Measurements from ENCODE around the gene DKK3. TPM values are rescaled to one million over a fixed set of nuclear protein-coding genes. Genes with fewer than 3 reads are reported as not detected.
A peak's percentile ranks its signal among the peaks of the same experiment; 100 is the strongest.

DKK3 gene
- total and polyA plus RNA-seq, 2 experiments from 2014 or later: 16.8 to 31.1 TPM

DNA sequence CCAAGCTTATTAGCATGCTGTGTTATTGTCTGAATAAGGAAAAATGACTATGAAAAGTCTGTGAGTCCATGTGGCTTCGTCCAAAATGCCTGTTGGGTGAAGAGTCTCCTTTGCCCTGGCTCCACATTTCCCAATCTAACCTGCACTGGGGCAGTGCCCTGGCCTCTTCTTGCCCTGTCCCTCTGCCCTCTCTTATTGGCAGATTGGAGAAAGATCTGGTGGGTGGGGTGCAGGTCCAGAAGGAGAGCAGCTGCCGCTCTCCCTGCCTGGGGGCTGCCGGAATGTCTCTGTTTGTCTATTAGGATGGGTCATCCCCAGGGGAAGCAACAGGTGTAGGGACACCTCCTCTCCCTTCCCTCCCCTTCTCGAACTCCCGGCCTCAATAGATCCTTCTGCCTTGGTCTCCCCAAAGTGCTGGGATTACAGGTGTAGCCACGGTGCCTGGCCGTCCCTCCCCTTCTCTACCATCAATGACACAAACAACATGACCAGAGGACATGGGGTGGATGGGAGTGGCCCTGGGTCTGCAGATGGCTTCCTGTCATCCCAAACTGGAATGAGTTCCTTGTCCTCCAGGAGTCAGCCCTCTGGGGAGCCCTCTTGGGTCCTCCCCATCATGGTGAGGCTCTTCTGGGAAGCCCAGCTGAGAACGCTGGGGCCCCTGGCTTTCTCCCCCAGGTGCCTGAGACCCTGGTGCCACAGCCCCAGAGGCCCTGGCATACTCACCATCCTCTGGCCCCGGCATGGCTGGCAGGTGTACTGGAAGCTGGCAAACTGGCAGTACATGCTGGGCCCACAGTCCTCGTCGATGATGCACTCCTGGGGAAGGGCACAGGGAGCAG is 40.5 kb downstream of the DKK3 start (continued):
- TF ChIP-seq, protein P1, sequence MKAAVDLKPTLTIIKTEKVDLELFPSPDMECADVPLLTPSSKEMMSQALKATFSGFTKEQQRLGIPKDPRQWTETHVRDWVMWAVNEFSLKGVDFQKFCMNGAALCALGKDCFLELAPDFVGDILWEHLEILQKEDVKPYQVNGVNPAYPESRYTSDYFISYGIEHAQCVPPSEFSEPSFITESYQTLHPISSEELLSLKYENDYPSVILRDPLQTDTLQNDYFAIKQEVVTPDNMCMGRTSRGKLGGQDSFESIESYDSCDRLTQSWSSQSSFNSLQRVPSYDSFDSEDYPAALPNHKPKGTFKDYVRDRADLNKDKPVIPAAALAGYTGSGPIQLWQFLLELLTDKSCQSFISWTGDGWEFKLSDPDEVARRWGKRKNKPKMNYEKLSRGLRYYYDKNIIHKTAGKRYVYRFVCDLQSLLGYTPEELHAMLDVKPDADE (IDR thresholded peaks at IDR 0.05): no peak
- TF ChIP-seq EZH2 (IDR thresholded peaks at IDR 0.05; ENCODE audit: low read depth, unreplicated experiment): no peak
- TF ChIP-seq, protein P2, sequence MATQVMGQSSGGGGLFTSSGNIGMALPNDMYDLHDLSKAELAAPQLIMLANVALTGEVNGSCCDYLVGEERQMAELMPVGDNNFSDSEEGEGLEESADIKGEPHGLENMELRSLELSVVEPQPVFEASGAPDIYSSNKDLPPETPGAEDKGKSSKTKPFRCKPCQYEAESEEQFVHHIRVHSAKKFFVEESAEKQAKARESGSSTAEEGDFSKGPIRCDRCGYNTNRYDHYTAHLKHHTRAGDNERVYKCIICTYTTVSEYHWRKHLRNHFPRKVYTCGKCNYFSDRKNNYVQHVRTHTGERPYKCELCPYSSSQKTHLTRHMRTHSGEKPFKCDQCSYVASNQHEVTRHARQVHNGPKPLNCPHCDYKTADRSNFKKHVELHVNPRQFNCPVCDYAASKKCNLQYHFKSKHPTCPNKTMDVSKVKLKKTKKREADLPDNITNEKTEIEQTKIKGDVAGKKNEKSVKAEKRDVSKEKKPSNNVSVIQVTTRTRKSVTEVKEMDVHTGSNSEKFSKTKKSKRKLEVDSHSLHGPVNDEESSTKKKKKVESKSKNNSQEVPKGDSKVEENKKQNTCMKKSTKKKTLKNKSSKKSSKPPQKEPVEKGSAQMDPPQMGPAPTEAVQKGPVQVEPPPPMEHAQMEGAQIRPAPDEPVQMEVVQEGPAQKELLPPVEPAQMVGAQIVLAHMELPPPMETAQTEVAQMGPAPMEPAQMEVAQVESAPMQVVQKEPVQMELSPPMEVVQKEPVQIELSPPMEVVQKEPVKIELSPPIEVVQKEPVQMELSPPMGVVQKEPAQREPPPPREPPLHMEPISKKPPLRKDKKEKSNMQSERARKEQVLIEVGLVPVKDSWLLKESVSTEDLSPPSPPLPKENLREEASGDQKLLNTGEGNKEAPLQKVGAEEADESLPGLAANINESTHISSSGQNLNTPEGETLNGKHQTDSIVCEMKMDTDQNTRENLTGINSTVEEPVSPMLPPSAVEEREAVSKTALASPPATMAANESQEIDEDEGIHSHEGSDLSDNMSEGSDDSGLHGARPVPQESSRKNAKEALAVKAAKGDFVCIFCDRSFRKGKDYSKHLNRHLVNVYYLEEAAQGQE (IDR thresholded peaks at IDR 0.05; ENCODE audit: unreplicated experiment): no peak

DNA sequence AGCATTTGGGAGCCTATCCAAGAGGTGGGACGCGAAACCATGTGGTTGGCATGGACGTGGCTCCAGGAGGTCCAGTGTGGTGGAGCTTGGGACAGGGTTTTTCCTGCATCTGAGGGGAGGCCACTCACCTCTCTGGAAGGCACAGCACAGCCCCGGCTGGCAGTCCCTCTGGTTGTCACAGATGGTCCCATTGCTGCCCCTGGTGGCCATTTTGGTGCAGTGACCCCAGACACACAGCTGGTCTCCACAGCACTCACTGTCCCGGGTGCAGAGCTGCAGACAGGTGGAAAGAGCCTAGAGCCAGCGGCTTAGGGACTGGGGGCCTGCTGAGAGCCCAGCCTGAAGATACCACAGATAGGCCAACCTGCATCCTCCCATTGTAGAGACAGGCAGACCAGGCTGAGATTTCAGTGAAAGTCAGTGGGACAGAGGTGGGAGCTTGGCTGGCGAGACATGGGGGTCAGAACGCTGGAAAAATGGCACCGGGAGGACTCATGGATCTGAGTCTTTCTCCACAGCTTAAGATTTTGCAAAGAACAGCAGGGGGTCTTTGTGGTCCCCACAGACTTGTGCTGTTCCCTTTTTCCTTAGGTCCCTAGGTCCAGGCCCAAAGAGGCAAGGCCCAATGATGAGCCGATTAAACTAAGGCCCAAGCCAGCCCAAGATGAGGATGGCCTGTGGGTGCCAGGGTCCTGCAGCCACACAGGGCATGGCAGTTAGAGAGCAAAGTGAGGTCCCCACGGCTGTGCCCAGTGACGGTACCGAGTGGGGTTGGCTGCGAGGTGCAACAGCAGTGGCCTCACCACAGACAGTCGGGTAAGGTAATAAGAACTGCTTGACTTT is 41.4 kb downstream of the DKK3 start:
- Mint-ChIP-seq H3K9me3 (no peaks in the 10 kb centered on the region), H3K27me3 (ENCODE audit: insufficient read depth, low read depth, poor library complexity) (peaks cover 13% of the 10 kb centered on the region), H3K4me3 (no peak overlapping the region), H3K4me1 (peaks cover 9% of the 10 kb centered on the region), H3K27ac (0 out of 2 replicates have a peak overlapping the region, but pooled peaks have one; percentile 75), H3K36me3 (ENCODE audit: low read depth) (0 out of 3 replicates have a peak, but pooled peaks cover 2% of the 10 kb centered on the region)
- ATAC-seq: peak; percentile 97
- TF ChIP-seq ZNF114 (CRISPR knock-in tag; IDR thresholded peaks at IDR 0.05) (no peak), CREB1 (CRISPR knock-in tag; IDR thresholded peaks at IDR 0.05; ENCODE audit: low read depth) (no peak), POLR2AphosphoS5 (IDR thresholded peaks at IDR 0.05; ENCODE audit: low read depth) (no peak), STAT1 (IDR thresholded peaks at IDR 0.05; ENCODE audit: unreplicated experiment) (no peak), ZNF331 (CRISPR knock-in tag; IDR thresholded peaks at IDR 0.05; ENCODE audit: low read depth) (no peak)
- TF ChIP-seq, protein P3, sequence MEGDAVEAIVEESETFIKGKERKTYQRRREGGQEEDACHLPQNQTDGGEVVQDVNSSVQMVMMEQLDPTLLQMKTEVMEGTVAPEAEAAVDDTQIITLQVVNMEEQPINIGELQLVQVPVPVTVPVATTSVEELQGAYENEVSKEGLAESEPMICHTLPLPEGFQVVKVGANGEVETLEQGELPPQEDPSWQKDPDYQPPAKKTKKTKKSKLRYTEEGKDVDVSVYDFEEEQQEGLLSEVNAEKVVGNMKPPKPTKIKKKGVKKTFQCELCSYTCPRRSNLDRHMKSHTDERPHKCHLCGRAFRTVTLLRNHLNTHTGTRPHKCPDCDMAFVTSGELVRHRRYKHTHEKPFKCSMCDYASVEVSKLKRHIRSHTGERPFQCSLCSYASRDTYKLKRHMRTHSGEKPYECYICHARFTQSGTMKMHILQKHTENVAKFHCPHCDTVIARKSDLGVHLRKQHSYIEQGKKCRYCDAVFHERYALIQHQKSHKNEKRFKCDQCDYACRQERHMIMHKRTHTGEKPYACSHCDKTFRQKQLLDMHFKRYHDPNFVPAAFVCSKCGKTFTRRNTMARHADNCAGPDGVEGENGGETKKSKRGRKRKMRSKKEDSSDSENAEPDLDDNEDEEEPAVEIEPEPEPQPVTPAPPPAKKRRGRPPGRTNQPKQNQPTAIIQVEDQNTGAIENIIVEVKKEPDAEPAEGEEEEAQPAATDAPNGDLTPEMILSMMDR (conservative IDR thresholded peaks at IDR 0.05; ENCODE audit: low read depth in 2 of 2): peak; percentile 76 to 81
- Histone ChIP-seq H3K9me2 (ENCODE audit: insufficient read depth) (no peaks in the 10 kb centered on the region), H3K4me1 (ENCODE audit: insufficient read depth) (no peaks in the 10 kb centered on the region), H3K27ac (ENCODE audit: low read depth) (no peak overlapping the region), H3K4me2 (no peak overlapping the region), H3K79me2 (replicated peaks; ENCODE audit: insufficient read depth) (no peaks in the 10 kb centered on the region), H3K4me3 (no peak overlapping the region), H2AFZ (no peak overlapping the region), H3F3A (replicated peaks; ENCODE audit: low read depth) (no peaks in the 10 kb centered on the region), H3K27me3 (ENCODE audit: insufficient read depth) (no peaks in the 10 kb centered on the region), H3K36me3 (ENCODE audit: insufficient read depth) (no peaks in the 10 kb centered on the region), H4K20me1 (replicated peaks; ENCODE audit: insufficient read depth) (no peaks in the 10 kb centered on the region)
- peak; percentile 88 for DNase-seq (ENCODE audit: low spot score)
